Peyer's patch (tissue), 4 donors: ENCODE measurements around the gene KCNS1. TPM values are rescaled to one million over a fixed set of nuclear protein-coding genes. Genes with fewer than 3 reads are reported as not detected.
A peak's percentile ranks its signal among the peaks of the same experiment; 100 is the strongest.
"Not testable (repeated sequence)": the region's sequence is repeated elsewhere in the genome, so short reads cannot be mapped to it uniquely, and the experiment has no call there.

ENCODE experiments used
- DNase-seq, 3 donors: peaks; one replicate each; pipeline ENCODE4 v3.0.0-alpha.2; 2017 to 2019
- H3K27ac ChIP-seq, 4 donors: fragments of 200-600 bp; sonication (generic); one replicate each; pipeline ENCODE4 v1.5.1; 2016 to 2019
- H3K27me3 ChIP-seq, 2 donors: fragments of 200-600 bp; sonication (generic); one replicate each; pipeline ENCODE4 v1.5.1; 2019
- H3K36me3 ChIP-seq, 3 donors: fragments of 200-600 bp; sonication (generic); one replicate each; pipeline ENCODE4 v1.5.1; 2016 to 2019
- H3K4me1 ChIP-seq, 4 donors: fragments of 200-600 bp; sonication (generic); one replicate each; pipeline ENCODE4 v1.5.1; 2016 to 2019
- H3K4me3 ChIP-seq, 4 donors: fragments of 200-600 bp; sonication (generic); 1 replicate in 3 of 4; 2 replicates in 1 of 4; pipeline ENCODE4 v1.5.1; 2016 to 2019; ENCODE audit warnings: mild to moderate bottlenecking in 1 of 4
- H3K9me3 ChIP-seq, 4 donors: fragments of 200-600 bp; sonication (generic); one replicate each; pipeline ENCODE4 v1.5.1; 2016 to 2019; ENCODE audit warnings: mild to moderate bottlenecking in 1 of 4
- POLR2A ChIP-seq, 2 donors: fragments of 450-650 bp; IDR thresholded peaks; one replicate each; pipeline ENCODE4 v1.5.1; 2017; ENCODE audit warnings: antibody characterized with exemption in 2 of 2, mild to moderate bottlenecking in 2 of 2, moderate library complexity in 2 of 2
- total RNA-seq, 4 donors: library from RNA; depleted of rRNA; stranded (reverse); fragments of >200 nt; gene quantifications; one replicate each; pipeline ENCODE4 v1.1.0, GENCODE V29; 2016
- TF ChIP-seq, protein P1 (sequence below), 6 experiments: fragments of 450-650 bp in 4 of 6; fragments of 200-600 bp in 2 of 6; sonication (generic) in 1 of 6; IDR thresholded peaks; one replicate each; pipeline ENCODE4 v1.5.1; 2017 to 2019; ENCODE audit warnings: antibody characterized with exemption in 6 of 6, mild to moderate bottlenecking in 3 of 6, moderate library complexity in 1 of 6

KCNS1 gene, protein sequence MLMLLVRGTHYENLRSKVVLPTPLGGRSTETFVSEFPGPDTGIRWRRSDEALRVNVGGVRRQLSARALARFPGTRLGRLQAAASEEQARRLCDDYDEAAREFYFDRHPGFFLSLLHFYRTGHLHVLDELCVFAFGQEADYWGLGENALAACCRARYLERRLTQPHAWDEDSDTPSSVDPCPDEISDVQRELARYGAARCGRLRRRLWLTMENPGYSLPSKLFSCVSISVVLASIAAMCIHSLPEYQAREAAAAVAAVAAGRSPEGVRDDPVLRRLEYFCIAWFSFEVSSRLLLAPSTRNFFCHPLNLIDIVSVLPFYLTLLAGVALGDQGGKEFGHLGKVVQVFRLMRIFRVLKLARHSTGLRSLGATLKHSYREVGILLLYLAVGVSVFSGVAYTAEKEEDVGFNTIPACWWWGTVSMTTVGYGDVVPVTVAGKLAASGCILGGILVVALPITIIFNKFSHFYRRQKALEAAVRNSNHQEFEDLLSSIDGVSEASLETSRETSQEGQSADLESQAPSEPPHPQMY
- under 1 TPM in 1 of 4 donors, not detected in 3; 0.27 TPM for total RNA-seq

DNA sequence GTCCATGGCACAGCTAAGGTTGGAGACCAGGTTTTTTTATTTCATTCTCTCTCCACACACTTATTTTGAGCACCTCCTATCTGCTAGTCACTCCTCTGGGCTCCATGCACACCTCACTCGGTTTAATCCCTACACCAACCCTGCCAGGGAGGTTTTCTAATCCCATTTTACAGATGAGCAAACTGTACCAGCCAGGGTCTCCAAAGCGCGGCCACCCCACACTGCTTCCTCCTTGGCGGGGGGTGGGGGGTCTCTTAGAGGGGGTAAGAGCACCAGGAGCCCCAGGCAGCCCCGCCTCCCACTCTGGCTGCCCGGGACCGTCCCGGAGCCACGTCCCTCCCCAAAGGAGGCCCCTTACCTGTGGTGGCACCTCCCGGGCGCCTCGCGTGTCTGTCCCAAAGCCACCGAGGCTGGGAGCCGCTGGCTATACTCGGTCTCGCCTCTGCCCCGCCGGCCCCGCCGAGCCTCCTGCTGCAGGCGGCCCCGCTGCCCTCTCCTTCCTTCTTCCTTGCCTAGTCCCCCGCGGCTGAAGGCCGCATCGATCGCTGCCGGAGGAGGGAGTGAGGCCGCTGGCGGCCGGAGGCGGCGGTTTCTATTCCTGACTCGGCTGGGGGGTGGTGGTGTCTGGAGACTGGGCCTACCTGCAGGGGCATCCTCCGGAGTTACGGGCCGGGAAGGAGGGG, at the start of gene KCNS1:
Gene KCNS1 (minus strand): TSS at position 565 of the 683 bp plus-strand sequence. CDS start 1,891 bp downstream, outside the sequence.
- no peaks in the 10 kb centered on the region for H3K36me3 ChIP-seq
- DNase-seq, result no peak
- TF ChIP-seq POLR2A (IDR thresholded peaks at IDR 0.05), result no peak
- TF ChIP-seq, protein P1, sequence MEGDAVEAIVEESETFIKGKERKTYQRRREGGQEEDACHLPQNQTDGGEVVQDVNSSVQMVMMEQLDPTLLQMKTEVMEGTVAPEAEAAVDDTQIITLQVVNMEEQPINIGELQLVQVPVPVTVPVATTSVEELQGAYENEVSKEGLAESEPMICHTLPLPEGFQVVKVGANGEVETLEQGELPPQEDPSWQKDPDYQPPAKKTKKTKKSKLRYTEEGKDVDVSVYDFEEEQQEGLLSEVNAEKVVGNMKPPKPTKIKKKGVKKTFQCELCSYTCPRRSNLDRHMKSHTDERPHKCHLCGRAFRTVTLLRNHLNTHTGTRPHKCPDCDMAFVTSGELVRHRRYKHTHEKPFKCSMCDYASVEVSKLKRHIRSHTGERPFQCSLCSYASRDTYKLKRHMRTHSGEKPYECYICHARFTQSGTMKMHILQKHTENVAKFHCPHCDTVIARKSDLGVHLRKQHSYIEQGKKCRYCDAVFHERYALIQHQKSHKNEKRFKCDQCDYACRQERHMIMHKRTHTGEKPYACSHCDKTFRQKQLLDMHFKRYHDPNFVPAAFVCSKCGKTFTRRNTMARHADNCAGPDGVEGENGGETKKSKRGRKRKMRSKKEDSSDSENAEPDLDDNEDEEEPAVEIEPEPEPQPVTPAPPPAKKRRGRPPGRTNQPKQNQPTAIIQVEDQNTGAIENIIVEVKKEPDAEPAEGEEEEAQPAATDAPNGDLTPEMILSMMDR (IDR thresholded peaks at IDR 0.05), result no peak
- no peaks in the 10 kb centered on the region for H3K9me3 ChIP-seq
- no peak within 1 kb of the TSS for H3K27ac ChIP-seq
- peaks cover 0 to 24% of the 10 kb centered on the region in 2 donors for H3K27me3 ChIP-seq
- peaks cover 0 to 13% (median 6%) of the 10 kb centered on the region in 4 donors for H3K4me1 ChIP-seq
- peak within 1 kb of the TSS in 1 of 4 donors; percentile 16 for H3K4me3 ChIP-seq

DNA sequence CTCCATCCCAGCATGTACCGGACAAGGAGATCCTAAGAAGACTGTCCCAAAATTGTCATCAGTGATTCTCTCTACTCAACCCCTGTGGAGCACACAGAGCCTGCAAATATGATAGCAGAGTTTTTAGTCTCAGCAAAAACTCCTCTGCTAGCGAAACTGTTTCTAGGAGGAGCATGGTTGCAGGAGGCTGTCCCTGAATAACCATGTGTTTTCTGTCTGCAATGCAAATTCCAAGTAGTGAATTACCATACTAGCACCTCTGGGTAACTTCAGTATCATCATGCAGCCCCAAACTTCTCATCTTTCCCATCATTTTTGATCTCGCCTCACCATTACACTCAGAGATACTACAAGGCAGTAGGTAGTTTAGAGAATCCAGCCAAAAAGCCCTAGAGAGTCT, 48.1 kb upstream of the KCNS1 start:
- Histone ChIP-seq H3K36me3 (no peaks in the 10 kb centered on the region), H3K27ac (no peak overlapping the region), H3K4me1 (no peaks in the 10 kb centered on the region), H3K4me3 (no peak overlapping the region), H3K27me3 (no peaks in the 10 kb centered on the region), H3K9me3 (no peaks in the 10 kb centered on the region)
- TF ChIP-seq, protein P1 (IDR thresholded peaks at IDR 0.05), result no peak
- no peak for TF ChIP-seq POLR2A (IDR thresholded peaks at IDR 0.05)
- no peak for DNase-seq

DNA sequence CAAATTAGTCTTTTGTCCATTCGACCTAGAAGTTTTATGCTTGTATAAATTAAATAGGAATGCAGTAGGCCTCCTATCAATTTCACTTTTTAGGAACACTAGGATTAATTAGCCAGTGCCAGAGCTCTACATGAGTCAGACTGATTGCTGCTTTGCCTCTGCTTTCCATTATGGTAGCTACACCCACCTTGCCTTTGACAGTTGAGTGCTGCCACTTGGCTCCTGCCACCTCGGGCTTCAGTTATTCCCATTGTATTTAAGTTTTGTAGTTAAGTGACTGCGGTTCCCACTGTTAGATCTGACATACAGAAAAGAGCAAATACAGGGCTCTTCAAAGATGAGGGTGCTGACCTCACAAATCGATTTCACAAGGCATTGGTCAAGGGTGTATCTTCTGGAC, 39.9 kb upstream of the KCNS1 start:
- Histone ChIP-seq H3K9me3 (no peaks in the 10 kb centered on the region), H3K27me3 (no peaks in the 10 kb centered on the region), H3K4me1 (no peaks in the 10 kb centered on the region), H3K27ac (no peak overlapping the region), H3K36me3 (no peaks in the 10 kb centered on the region), H3K4me3 (no peak overlapping the region)
- DNase-seq, result no peak
- TF ChIP-seq, protein P1 (IDR thresholded peaks at IDR 0.05), result no peak
- no peak for TF ChIP-seq POLR2A (IDR thresholded peaks at IDR 0.05)

DNA sequence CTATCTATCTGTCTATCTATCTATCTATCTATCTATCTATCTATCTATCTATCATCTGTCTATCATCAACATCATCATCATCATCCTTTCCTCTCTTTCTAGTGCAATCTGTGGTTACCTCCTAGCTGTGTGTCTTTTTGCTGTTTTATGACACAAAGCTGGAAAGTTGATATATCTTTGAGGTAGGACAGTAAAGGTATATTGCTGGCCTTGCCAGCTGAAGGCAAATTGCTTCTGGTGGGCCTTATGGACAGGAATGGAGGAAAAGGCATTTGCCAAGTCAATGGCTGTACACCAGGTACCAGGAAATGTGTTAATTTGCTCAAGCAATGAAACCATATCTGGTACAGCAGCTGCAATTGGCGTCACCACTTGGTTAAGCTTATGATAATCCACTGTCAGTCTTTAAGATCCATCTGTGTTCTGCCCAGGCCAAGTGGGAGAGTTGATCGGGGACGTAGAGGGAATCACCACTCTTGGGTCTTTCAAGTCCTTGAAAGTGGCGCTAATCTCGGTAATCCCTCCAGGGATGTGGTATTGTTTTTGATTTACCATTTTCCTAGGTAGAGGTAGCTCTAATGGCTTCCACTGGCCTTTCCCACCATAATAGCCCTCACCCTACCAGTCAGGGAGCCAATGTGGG, 38.9 kb upstream of the KCNS1 start:
- not testable (repeated sequence) for H3K27me3 ChIP-seq, H3K36me3 ChIP-seq, DNase-seq, H3K4me1 ChIP-seq, H3K9me3 ChIP-seq, H3K4me3 ChIP-seq, H3K27ac ChIP-seq

DNA sequence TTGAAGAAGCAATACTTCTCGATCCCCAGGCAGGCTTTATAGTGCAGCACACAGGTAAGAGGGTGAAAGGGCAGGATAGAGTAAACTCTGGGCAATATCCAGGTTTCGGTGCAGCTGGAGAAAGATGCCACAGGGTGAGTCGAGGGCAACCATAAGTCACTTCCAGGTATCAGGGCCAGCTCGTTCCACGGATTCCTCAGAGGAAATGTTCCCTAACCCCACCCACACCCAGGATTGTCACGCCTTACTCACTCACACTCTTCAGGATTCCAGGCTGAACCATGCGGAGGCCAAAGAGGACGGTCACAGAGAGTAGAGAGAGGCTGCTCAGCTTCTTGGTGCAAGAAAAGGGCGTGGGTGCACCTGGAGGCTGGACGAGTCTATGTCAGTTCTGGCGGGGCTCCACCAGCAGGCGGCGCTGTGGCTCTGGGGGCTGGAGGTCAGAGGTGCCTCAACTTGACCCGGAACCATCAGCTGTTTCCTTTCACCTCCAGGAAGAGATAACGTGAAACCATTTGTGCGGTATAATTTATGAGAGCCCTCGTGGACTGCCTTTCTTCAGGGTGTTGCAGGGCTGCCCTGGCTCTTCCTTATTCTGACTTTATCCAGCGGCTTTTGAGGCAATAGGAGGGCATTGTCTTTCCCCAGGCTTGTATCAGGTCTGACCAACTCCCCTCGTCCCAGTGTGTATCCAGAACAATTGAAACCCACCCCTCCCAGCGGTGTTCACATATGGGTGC, 37.8 kb upstream of the KCNS1 start:
- peak; percentile 21 to 86 (median 84) for DNase-seq
- H3K27me3 ChIP-seq, result no peaks in the 10 kb centered on the region
- no peaks in the 10 kb centered on the region for H3K4me1 ChIP-seq
- H3K4me3 ChIP-seq, result no peak overlapping the region
- H3K36me3 ChIP-seq, result no peaks in the 10 kb centered on the region
- no peak for TF ChIP-seq POLR2A (IDR thresholded peaks at IDR 0.05)
- TF ChIP-seq, protein P1 (IDR thresholded peaks at IDR 0.05), result peak in 4 of 6 experiments; percentile 49 to 91 (median 89)
- no peaks in the 10 kb centered on the region for H3K9me3 ChIP-seq
- peak overlapping the region in 2 of 4 donors; percentile 6 to 77 for H3K27ac ChIP-seq
